Liver (tissue), 3 donors: ENCODE data around the gene SERINC3.

ENCODE experiments used
- ATF3 ChIP-seq: IDR thresholded peaks from 2 replicates; pipeline ENCODE4 v1.6.1; 2016; ENCODE audit warnings: antibody characterized with exemption
- EGR1 ChIP-seq, 2 donors: IDR thresholded peaks; 2 replicates each; pipeline ENCODE4 v1.6.1; 2016 to 2018; ENCODE audit warnings: antibody characterized with exemption in 2 of 2, low read depth in 2 of 2
- FOXA1 ChIP-seq: IDR thresholded peaks from 2 replicates; pipeline ENCODE4 v1.6.1; 2016; ENCODE audit warnings: antibody characterized with exemption
- GABPA ChIP-seq, 2 donors: IDR thresholded peaks in 1 of 2; conservative IDR thresholded peaks in 1 of 2; 2 replicates each; pipeline ENCODE4 v1.6.1; 2016; ENCODE audit warnings: antibody characterized with exemption in 2 of 2, mild to moderate bottlenecking in 1 of 2, moderate library complexity in 1 of 2
- HNF4A ChIP-seq, 2 donors: conservative IDR thresholded peaks; 2 replicates each; pipeline ENCODE4 v1.6.1; 2016; ENCODE audit warnings: antibody characterized with exemption in 2 of 2, mild to moderate bottlenecking in 2 of 2
- JUND ChIP-seq, 2 donors: IDR thresholded peaks; 2 replicates each; pipeline ENCODE4 v1.6.1; 2016; ENCODE audit warnings: antibody characterized with exemption in 2 of 2
- MAX ChIP-seq: IDR thresholded peaks from 2 replicates; pipeline ENCODE4 v1.6.1; 2016; ENCODE audit warnings: antibody characterized with exemption
- RAD21 ChIP-seq, 2 donors: IDR thresholded peaks; 2 replicates each; pipeline ENCODE4 v1.6.1; 2016; ENCODE audit warnings: antibody characterized with exemption in 2 of 2, mild to moderate bottlenecking in 2 of 2
- REST ChIP-seq: IDR thresholded peaks from 2 replicates; pipeline ENCODE4 v1.6.1; 2016; ENCODE audit warnings: antibody characterized with exemption, mild to moderate bottlenecking
- SP1 ChIP-seq: IDR thresholded peaks from 2 replicates; pipeline ENCODE4 v1.6.1; 2018; ENCODE audit warnings: antibody characterized with exemption, mild to moderate bottlenecking
- TAF1 ChIP-seq: conservative IDR thresholded peaks from 2 replicates; pipeline ENCODE4 v1.6.1; 2016; ENCODE audit warnings: antibody characterized with exemption, mild to moderate bottlenecking
- YY1 ChIP-seq: IDR thresholded peaks from 2 replicates; pipeline ENCODE4 v1.6.1; 2016; ENCODE audit warnings: antibody characterized with exemption, mild to moderate bottlenecking
- ZBTB33 ChIP-seq: IDR thresholded peaks from 2 replicates; pipeline ENCODE4 v1.6.1; 2016; ENCODE audit warnings: antibody characterized with exemption
- TF ChIP-seq, protein P1 (sequence below): fragments of 150-350 bp; IDR thresholded peaks from 2 replicates; pipeline ENCODE4 v1.5.1; 2017; ENCODE audit warnings: improper control_type of control experiment, low read depth, low read length; ENCODE audit not compliant: missing input control
- donor health status: healthy.
- donor health status: healthy.

- no peak for TF ChIP-seq ATF3
- TF ChIP-seq, protein P1, sequence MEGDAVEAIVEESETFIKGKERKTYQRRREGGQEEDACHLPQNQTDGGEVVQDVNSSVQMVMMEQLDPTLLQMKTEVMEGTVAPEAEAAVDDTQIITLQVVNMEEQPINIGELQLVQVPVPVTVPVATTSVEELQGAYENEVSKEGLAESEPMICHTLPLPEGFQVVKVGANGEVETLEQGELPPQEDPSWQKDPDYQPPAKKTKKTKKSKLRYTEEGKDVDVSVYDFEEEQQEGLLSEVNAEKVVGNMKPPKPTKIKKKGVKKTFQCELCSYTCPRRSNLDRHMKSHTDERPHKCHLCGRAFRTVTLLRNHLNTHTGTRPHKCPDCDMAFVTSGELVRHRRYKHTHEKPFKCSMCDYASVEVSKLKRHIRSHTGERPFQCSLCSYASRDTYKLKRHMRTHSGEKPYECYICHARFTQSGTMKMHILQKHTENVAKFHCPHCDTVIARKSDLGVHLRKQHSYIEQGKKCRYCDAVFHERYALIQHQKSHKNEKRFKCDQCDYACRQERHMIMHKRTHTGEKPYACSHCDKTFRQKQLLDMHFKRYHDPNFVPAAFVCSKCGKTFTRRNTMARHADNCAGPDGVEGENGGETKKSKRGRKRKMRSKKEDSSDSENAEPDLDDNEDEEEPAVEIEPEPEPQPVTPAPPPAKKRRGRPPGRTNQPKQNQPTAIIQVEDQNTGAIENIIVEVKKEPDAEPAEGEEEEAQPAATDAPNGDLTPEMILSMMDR: peak; percentile 33
- peak; percentile 43 for TF ChIP-seq SP1
- peak; percentile 53 for TF ChIP-seq TAF1
- TF ChIP-seq YY1: peak; percentile 12
- TF ChIP-seq REST: peak; percentile 70
- no peak for TF ChIP-seq ZBTB33
- no peak for TF ChIP-seq MAX
- peak; percentile 35 for TF ChIP-seq FOXA1
- TF ChIP-seq JUND (IDR thresholded peaks at IDR 0.05): no peak
- TF ChIP-seq RAD21 (IDR thresholded peaks at IDR 0.05): peak; percentile 64 to 66
- TF ChIP-seq EGR1 (IDR thresholded peaks at IDR 0.05; ENCODE audit: low read depth in 2 of 2): peak; percentile 62 to 74
- peak; percentile 65 to 91 for TF ChIP-seq GABPA (IDR thresholded peaks at IDR 0.05 in 1 of 2, conservative IDR thresholded peaks at IDR 0.05 in 1 of 2)
- TF ChIP-seq HNF4A (conservative IDR thresholded peaks at IDR 0.05): no peak
Observed at GRCh38 chr20:44475694-44476560, 45.9 kb downstream of the SERINC3 start, which contains the start of gene TTPAL.
